Ovary (tissue), 3 donors: Measurements from ENCODE around the gene HOATZ.

Experiments used
- CTCF ChIP-seq, 3 donors: fragments of 450-650 bp in 2 of 3; fragments of 200-600 bp in 1 of 3; IDR thresholded peaks; one replicate each; pipeline versions ENCODE4 v1.5.1 to v1.8.0; 2016 to 2022; ENCODE audit warnings: antibody characterized with exemption in 3 of 3, mild to moderate bottlenecking in 1 of 3
- POLR2A ChIP-seq: fragments of 450-650 bp; IDR thresholded peaks from one replicate; pipeline ENCODE4 v1.6.1; 2017; ENCODE audit warnings: antibody characterized with exemption, mild to moderate bottlenecking, moderate library complexity
- donor health status: DM: no; HTN: no; CAD: no.

DNA sequence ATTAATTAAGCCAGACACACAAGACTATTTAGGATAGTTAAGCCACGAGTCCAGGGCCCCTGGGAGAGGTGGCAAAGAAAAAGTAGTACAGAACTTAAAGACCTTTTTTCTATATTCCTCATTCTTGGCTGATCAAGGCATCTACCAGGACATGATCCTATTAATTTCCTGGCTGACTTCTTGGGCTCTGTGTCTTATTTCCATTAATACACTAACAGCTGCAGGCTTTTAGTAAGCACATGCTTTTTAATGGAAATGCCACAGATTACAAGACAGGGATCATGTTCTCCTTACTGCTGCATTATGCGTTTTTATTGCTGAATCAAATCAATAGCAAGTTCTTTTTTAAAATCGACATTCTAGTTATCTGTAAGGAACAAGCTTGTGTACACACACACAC lies 37.6 kb upstream of the HOATZ start:
- TF ChIP-seq CTCF (IDR thresholded peaks at IDR 0.05) (no peak), POLR2A (no peak)
